Stimulated activated CD4-positive, alpha-beta T cell treated with anti-CD3 and anti-CD28 coated beads, TNF-alpha, amount 100 ng/mL, for 1 hour (primary cell): ENCODE data around the gene ASMT.
"Not testable (repeated sequence)": the region's sequence is repeated elsewhere in the genome, so short reads cannot be mapped to it uniquely, and the experiment has no call there.

Experiments
- DNase-seq, 3 donors: peaks; one replicate each; pipeline ENCODE4 v3.0.0-alpha.2; 2020; ENCODE audit warnings: low read depth in 3 of 3, low spot score in 1 of 3

The ASMT gene

DNA sequence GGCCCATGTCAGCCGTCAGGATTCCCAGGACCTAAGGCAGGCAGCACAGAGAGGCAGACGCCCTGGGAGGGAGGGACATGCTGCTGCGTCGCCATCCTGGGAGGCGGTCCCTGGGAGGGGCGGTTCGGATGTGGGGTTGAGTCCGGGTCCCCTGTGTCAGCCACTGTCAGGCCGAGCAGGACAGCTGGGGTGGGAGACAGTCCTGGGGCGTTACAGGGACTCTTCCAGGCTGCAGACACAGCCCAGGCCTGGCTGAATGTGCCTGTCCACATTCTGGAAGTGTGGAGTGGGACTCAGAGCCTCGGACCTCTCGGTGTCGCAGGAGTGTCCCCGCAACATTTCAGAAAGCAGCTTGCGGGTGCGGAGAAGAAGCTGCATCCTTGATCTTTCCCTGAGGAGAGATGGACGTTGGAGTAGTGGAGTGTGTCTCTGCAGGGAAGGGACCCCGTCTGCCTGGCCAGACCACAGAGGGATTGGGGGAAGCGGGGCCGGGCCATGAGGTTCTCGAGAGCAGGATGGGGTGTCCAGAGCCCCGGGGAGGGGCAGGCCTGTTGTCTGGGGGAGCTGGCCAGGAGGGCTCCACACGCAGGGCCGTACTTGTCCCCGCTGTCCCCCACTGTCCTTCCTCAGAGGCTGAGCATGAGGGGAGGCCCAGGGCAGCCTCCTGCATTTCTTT is 17.4 kb upstream of the ASMT start:
- DNase-seq: no peak

DNA sequence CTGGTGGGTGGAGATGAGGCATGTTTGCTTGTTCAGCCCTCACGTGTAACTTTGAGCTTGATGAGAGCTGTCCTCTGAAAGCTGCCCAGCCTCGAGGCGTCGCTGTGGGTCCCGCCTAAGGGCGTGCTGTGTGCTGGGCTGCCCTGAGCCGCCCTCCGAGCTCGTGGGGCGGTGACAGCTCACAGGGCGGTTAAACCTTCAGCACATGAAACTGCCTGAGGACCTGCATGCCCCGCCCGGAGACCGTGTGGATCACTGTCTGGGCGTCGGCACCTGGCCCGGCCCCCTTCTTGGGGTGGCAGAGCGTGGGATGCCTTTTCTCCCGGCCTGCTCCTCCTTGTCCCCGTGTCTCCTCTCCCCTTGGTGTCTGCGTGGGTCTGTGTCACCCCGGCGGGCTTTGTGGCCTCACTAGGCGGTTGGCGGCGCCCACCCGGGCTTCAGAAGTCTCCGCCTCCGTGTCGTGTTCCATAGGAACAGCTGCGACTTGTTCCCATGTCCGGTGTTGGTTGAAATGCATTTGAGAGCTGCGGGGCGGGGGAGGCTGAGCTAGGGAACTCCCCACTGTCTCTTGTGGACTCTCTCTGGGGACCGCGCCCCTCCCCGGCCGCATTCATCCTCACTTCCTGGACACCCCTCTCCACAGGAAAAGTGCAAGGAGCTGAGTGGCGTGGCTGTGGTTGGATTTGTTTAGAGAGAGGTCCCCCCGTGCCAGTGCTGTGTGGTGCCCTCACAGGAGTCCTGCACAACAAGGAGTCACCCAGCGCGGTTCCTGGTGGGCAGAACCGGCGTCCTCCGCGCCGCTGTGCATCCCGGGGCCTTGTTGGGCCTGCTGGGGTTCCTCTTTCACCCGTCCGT is 16.6 kb upstream of the ASMT start:
- DNase-seq: no peak

DNA sequence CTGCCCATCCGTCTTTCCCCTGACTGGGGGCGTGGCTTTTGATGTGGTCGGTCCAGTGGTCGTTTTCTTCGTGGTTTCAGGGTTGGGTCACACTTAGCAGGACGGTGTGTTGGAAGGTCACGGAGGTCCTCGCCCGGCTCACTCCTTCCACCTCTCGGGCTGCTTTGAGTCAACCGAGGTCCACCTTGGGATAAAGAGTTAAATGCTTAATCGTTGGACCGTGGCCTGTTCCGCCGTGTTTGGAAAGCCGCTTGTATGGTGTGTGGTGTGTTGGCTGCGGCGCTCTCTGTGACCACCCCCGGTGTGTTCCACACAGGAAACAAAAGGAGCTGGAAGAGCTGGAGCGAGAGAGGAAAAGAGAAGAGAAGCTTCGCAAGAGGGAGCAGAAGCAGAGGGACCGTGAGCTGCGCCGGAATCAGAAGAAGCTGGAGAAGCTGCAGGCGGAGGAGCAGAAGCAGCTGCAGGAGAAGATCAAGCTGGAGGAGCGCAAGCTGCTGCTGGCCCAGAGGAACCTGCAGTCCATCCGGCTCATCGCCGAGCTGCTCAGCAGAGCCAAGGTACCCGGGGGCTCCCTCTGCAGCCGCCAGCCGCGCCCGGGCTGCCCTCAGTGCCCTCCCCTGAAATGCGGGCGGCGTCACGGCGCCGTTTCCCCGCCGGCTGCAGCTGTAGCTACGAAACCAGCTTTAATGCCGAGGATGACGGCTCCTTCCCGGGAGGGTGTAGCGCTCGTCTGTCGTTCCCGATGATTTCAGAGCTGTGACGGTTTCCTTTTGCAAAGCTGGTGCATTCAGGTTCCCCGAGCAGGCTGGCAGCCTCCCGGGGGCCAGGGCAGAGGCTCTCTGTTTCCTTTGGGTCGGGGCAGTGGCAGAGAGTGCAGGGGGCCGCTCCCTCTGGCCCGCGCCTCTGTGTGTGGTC is 15.7 kb upstream of the ASMT start:
- no peak for DNase-seq

DNA sequence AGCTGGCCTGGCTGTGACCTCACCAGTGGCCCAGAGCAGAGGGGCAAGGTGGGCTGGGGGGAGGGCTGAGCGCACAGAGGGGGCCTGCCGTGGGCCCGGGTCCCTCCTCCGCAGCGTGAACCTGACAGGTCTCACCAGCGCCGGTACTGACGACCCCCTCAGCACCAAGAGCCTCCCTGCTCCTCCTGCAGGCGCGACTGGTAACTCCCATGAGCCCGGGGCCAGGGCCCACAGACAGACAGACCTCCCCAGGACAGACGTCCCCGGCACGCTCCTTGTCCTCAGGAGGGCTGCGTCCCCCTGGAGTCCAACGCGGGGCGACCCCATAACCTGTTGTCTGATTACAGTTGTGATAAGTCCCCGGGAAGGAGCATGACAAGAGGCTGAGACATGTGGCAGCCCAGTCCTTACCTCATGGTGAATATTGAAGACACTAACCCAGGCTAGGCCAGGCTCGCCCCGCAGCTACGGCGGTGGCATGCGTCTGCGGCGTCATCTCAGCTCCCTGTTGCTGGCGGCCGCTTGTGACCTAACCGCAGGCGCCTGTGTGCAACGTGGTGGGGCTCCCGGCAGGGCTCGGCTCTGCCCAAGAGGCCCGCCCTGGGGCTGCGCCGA is 15.0 kb upstream of the ASMT start:
- DNase-seq: no peak

DNA sequence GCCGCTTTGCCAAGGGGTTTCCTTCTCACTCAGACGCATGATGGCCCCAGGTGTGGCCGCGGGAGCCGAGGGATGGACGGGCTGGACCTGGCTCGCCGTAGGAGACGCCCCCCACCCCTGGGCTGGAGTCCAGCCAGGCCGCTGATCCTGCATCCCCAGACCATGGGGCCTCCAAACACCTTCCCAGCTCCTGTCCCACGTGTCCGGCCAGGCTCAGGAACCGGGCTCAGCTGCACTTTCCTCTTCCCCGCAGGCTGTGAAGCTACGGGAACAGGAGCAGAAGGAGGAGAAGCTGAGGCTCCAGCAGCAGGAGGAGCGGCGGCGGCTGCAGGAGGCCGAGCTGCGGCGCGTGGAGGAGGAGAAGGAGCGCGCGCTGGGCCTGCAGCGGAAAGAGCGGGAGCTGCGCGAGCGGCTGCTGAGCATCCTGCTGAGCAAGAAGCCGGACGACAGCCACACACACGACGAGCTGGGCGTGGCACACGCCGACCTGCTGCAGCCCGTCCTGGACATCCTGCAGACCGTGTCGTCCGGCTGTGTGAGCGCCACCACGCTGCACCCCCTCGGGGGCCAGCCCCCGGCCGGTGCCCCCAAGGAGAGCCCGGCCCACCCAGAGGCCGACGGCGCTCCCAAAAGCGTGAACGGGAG is 14.3 kb upstream of the ASMT start:
- no peak for DNase-seq

DNA sequence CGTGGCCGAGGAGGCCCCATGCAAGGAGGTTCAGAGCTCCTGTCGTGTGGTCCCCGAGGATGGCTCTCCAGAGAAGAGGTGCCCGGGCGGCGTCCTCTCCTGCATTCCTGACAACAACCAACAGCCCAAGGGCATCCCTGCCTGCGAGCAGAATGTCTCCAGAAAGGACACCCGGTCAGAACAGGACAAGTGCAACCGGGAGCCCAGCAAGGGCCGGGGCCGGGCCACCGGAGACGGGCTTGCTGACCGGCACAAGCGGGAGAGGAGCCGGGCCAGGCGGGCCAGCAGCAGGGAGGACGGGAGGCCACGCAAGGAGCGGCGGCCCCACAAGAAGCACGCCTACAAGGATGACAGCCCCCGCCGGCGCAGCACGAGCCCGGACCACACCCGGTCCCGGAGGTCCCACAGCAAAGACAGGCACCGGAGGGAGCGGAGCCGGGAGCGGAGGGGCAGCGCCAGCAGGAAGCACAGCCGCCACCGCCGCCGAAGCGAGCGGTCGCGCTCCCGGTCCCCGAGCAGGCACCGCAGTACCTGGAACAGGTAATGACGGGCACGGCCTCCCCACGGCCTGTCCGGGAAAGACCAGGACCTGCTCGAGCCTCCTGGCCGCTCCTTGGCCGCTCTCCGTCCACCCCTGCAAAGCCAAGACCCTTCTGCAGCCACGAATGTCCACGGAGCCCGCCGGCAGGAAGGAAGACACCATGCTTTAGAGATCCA is 13.7 kb upstream of the ASMT start:
- no peak for DNase-seq

DNA sequence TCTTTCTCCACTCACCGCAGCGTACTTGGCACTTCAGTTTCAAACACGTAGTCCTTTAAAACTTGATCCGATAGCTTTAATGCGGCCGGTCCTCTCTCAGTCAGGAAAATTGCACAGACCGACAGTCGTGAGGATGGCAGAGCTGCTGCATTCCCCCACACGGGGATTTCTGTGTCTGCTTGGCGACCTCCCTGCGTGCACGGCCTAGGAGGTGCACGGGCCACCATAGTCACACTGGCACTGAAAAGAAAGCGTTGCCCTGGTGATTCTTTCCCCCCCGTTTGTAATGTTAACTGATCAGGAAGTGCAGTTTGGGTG is 13.1 kb upstream of the ASMT start:
- no peak for DNase-seq

DNA sequence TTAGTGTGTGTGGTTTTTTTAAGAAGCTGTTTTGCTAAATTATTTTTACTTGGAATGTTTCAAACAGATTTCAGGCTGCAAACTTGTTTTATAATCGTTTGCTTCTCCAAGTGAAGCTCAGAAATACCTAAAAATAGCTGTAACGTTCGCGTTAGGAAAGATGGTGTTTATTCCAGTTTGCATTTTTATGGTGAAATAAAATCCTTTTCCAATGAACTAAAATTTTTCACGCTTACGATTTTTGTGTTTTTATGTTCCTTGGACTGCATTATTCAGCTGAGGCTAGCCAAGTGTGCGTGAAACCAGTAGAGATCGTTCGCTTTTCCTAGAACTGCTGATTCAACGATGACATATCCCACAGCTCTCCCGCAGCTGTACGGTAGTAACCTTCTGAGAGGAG is 12.6 kb upstream of the ASMT start:
- DNase-seq: no peak

DNA sequence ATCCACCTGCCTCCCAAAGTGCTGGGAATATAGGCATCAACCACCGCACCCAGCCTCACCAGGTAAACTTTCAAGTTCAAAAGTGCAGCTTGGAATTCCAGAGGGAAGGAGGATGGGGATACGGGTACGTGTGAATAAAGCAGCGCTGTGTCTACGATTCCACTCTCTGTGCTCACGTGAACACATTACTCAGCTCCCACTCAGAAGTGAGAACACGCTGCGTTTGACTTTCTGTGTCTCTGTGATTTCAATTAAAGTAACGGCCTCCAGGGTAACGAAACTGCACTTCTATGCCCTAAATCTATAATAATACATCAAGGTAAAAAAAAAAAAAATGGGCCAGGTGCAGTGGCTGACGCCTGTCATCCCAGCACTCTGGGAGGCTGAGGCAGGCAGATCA is 8.4 kb upstream of the ASMT start:
- no peak for DNase-seq

DNA sequence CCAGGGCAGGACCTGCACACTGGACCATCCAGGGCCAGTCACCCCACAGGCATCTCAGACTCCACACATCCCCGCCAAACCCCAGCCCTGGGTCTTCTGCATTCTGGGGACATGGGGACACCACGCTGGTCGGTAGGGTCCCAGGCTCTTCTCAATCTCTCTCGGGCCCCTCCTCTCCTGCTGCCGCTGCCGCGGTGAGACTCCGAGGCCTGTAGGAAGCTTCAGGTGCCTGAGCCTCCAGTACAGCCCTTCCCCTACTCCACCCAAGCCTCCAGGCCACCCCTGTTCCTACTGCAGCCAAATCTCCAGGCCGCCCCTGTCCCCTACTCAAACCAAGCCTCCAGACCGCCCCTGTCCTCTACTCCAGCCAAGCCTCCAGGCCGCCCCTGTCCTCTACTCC is 5.5 kb upstream of the ASMT start:
- DNase-seq: no peak

DNA sequence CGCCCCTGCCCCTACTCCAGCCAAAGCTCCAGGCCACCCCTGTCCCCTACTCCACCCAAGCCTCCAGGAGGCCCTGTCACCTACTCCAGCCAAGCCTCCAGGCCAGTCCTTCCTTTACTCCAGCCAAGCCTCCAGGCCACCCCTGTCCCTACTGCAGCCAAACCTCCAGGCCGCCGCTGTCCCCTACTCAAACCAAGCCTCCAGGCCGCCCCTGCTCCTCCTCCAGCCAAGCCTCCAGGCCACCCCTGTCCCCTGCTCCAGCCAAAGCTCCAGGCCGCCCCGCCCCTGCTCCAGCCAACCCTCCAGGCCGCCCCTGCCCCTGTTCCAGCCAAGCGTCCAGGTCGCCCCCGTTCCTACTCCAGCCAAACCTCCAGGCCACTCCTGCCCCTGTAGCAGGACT is 5.1 kb upstream of the ASMT start:
- DNase-seq: no peak

DNA sequence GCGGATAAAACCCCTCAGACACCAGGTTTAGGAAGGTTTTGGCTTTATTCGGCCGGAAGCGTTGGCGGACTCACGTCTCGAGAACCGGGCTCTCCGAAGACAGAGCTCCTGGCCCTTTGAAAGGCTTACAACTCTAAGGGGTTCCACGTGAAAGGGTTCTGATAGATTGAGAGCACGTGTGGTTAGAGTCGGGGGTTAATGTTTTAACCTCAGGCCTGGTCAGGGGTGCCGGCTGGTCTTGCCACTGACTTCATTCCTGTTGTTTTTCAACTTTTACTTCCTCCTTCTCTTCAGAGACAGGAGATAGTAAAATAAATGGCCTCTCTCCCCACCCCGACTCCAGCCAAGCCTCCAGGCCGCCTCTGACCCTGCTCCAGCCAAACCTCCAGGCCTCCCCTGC is 4.7 kb upstream of the ASMT start:
- no peak for DNase-seq

DNA sequence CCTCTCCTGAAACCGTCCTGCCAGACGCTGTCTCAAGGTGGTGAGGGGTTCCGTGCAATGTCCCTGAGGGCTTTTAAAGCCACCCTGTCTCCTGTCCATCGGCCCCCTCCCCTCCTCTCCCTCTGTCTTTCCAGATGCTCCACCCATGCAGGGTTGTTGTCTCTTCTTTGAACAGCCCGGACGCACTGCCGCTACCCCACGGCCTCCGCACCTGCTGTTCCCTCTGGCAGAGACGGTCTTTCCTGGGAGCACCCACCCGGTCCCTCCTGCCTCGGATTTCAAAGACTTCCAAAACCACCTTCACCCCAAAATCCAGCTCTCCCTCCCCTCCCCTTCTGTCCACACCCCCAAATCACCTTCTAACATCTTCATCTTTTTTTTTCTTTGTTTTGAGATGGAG is 4.1 kb upstream of the ASMT start:
- no peak for DNase-seq

DNA sequence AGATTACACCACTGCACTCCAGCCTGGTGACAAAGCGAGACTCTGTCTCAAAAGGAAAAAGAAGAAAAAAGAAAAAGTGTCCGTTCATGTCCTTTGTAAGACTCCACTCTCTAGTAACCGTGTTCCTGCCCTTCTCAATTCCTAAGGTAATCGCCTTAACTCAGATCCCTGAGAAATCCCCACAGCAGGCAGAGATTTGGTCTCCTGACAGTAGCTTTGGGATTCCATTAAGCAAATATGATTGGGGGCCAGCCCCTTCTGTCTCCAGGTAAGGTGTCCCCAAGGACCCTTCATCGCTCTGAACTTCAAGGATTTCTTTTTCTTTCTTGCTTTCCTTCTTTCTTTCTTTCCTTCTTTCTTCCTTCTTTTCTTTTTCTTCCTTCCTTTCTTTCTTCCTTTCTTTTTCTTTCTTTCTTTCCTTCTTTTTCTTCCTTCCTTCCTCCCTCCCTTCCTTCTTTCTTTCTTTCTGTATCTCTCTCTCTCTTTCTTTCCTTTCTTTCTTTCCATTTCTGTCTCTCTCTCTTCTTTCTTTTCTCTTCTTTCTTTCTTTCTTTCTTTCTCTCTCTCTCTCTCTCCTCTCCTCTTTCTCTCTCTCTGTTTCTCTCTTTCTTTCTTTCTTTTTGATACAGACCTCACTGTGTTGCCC is 2.1 kb upstream of the ASMT start:
- DNase-seq: no peak

DNA sequence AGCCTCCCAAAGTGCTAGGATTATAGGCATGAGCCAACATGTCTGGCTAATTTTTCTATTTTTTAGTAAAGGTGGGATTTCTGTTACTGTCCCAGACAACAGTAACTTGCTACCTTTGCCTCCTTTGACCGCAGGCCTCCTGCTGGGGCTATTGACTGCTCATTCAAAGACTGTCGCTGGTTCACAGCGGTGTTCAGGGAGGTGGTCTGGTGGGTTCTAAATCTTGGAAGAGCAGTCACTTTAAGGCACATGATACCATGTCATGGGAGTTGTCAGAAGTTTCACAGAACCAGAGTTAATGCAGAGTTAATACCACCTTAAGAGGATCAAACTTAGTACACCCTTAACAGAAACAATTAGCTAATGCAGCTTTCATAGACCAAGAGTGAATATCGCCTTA is 3.8 kb downstream of the ASMT start:
- DNase-seq: no peak

DNA sequence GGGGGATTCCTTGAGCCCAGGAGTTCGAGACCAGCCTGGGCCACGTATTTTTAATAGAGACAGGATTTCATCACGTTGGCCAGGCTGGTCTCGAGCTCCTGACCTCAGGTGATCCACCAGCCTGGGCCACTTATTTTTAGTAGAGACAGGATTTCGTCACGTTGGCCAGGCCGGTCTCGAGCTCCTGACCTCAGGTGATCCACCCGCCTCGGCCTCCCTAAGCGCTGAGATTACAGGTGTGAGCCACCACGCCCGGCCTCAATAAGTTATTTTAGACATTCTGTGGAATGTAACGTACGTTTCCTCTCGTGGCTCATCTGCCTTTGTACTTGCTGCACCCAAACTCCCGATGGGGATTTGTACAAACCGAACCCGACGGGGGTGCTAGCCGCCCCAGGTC is 8.8 kb downstream of the ASMT start:
- DNase-seq: no peak

DNA sequence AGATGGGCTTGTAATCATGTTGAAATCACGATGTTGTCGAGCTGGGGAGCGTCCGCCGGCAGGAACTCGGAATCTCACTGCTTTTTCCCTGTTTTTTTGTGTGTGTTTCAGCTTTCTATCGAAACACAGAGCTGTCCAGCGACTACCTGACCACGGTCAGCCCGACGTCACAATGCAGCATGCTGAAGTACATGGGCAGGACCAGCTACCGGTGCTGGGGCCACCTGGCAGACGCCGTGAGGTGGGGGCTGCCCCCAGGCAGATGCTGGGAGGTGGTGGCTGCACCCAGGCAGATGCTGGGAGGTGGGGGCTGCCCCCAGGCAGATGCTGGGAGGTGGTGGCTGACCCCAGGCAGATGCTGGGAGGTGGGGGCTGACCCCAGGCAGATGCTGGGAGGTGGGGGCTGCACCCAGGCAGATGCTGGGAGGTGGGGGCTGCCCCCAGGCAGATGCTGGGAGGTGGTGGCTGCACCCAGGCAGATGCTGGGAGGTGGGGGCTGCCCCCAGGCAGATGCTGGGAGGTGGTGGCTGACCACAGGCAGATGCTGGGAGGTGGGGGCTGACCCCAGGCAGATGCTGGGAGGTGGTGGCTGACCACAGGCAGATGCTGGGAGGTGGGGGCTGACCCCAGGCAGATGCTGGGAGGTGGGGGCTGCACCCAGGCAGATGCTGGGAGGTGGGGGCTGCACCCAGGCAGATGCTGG is 9.4 kb downstream of the ASMT start:
- not testable (repeated sequence) for DNase-seq

DNA sequence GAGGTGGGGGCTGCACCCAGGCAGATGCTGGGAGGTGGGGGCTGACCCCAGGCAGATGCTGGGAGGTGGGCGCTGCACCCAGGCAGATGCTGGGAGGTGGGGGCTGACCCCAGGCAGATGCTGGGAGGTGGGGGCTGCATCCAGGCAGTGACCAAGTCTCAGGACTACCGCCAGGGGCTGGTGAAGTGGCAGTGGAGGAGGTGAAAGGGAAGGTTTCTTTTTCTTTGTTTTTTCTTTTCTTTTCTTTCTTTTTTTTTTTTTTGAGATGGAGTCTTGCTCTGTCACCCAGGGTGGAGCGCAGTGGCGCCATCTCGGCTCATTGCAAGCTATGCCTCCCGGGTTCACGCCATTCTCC is 10.0 kb downstream of the ASMT start:
- not testable (repeated sequence) for DNase-seq

DNA sequence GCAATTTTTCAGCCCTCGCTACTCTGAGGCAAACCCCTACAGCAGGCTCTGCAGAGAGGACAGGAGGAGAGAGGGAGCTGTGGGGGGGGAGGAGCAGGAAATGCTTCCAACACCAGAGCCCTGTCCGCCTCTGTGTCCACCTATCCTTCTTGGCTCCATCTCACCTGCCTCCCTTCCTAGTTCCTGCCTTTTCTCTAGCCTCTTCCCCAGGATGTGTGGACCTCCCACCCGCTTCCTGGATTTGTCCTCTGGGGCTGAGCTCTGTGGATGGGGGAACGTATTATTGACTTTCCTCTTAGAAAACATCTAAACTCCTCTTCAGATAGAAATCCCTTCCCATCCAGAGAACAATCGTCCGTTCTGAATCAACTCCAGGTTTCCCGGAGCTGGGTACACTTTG is 14.4 kb downstream of the ASMT start:
- DNase-seq: no peak
